GM15510 (cell line): ENCODE results near the gene LCN6.

ENCODE experiments used
- POLR2A ChIP-seq: IDR thresholded peaks from 3 replicates; pipeline ENCODE4 v1.6.1; 2011; ENCODE audit warnings: borderline replicate concordance; ENCODE audit not compliant: insufficient read length; ENCODE audit errors: extremely low read depth

LCN6 gene

GRCh38 chr9:136747161-136748060, 914 bp downstream of the LCN6 start:
- no peak for TF ChIP-seq POLR2A

GRCh38 chr9:136746621-136747020, 1.7 kb downstream of the LCN6 start:
- no peak for TF ChIP-seq POLR2A

- TF ChIP-seq POLR2A = no peak
Observed at GRCh38 chr9:136746155-136746490, 2.2 kb downstream of the LCN6 start.

GRCh38 chr9:136745389-136746154, 2.8 kb downstream of the LCN6 start:
- no peak for TF ChIP-seq POLR2A

- TF ChIP-seq POLR2A = no peak
Observed at GRCh38 chr9:136744773-136745172, 3.6 kb downstream of the LCN6 start.

GRCh38 chr9:136743639-136744211, 4.6 kb downstream of the LCN6 start:
- no peak for TF ChIP-seq POLR2A

GRCh38 chr9:136742591-136743391, 5.5 kb downstream of the LCN6 start, which contains the start of gene LCN10:
LCN10 (minus strand) TSS chr9:136742940; CDS start chr9:136742903, 37 bp downstream.
- TF ChIP-seq POLR2A = no peak

- no peak for TF ChIP-seq POLR2A
Observed at GRCh38 chr9:136741883-136742571, 6.3 kb downstream of the LCN6 start.

- no peak for TF ChIP-seq POLR2A
Observed at GRCh38 chr9:136740971-136741882, 7.1 kb downstream of the LCN6 start.

GRCh38 chr9:136740491-136740890, 7.8 kb downstream of the LCN6 start:
- no peak for TF ChIP-seq POLR2A

GRCh38 chr9:136740069-136740468, 8.3 kb downstream of the LCN6 start:
- no peak for TF ChIP-seq POLR2A

GRCh38 chr9:136739509-136739908, 8.8 kb downstream of the LCN6 start:
- no peak for TF ChIP-seq POLR2A

GRCh38 chr9:136738960-136739359, 9.4 kb downstream of the LCN6 start:
- no peak for TF ChIP-seq POLR2A

GRCh38 chr9:136735812-136736480, 12.4 kb downstream of the LCN6 start:
- no peak for TF ChIP-seq POLR2A
